ENCODE measurements around the gene FGF18.
"Not testable (repeated sequence)": the region's sequence is repeated elsewhere in the genome, so short reads cannot be mapped to it uniquely, and the experiment has no call there.

The FGF18 gene, protein sequence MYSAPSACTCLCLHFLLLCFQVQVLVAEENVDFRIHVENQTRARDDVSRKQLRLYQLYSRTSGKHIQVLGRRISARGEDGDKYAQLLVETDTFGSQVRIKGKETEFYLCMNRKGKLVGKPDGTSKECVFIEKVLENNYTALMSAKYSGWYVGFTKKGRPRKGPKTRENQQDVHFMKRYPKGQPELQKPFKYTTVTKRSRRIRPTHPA

DNA sequence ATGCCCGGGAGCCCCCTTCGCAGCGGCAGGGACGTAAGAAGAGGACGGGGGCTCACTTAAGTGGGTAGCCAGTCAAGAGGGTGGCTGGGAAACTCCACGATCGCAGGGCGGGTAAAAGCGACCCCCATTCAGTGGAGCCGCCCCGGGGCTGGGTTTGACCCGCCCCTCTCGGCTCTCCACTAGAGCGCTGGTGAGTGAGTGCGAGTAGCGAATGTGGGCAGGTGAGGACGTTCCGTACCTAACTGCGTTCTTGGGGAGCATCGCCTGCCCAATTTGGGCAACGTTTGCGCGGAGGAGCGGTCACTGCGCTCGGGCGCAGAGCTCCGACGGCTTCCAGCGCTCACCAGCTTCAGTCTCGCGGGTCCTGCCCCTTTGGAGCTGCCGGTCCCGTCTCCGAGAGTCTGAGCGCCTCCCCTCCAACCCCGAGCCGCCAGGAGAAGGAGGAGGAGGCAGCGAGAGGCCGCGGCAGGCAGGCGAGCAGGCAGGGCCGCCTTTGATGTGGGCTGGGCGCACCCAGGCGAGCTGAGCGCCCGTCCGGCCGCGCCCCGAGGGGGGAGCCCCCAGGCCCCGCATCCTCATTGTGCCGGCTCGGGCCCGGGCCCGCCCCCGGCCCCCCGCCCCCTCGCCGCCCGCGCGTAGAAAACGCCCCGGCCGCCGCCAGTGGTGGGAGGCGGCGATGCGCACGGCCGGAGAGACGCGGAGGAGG is at the start of gene FGF18:
Gene FGF18 (plus strand): TSS at position 666 of the 706 bp plus-strand sequence. CDS start 553 bp downstream, outside the sequence.
- peak; percentile 22 for DNase-seq (ENCODE audit: low spot score)

DNA sequence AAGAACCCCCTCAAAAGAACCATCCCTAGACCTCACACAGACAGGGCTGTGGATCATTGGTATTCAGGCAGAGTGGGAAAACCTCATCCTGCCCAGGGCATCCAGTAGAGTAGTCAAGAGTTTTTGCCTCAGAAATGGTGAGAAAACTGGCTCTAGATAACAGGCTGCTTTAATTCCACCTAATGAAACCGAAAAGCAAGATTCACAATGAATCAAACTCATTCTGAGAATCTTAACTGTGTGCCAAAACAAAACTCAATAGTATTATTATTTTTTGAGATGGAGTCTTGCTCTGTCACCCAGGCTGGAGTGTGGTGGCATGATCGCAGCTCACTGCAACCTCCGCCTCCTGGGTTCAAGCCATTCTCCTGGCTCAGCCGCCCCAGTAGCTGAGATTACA is 49.5 kb upstream of the FGF18 start:
- no peak for DNase-seq (ENCODE audit: low spot score)

DNA sequence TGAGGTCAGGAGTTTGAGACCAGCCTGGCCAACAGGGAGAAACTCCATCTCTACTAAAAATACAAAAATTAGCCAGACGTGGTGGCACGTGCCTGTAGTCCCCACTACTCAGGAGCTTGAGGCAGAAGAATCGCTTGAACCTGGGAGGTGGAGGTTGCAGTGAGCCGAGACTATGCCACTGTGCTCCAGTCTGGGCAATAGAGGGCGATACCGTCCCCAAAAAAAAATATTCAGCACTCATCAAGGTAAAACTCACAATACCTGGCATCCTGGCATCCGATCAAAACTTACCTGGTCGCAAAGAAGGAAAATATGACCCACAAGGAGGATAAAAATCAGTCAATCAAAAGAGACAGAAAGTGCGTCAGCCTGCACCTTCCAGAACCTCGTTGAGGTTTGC is 48.6 kb upstream of the FGF18 start:
- not testable (repeated sequence) for DNase-seq (ENCODE audit: low spot score)

DNA sequence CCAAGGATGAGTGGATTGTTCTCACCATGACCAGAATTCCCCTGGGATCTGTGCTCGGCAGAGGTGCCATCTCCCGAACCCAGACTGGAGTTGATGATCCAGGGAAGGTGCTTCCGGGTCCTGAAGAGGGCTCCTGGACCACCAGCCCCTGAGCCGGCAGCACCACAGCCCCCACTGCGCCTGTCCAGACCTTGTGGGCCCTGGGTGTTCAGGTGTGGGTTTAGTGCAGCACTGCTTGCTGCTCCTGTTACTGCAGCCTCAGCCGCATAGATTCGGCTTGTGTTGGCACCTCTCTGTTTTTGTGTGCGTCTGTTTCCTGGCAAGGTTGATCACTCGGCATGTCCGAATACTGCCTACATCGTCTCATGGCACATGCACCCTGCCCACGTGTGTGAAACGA is 48.1 kb upstream of the FGF18 start:
- DNase-seq (ENCODE audit: low spot score) = no peak

DNA sequence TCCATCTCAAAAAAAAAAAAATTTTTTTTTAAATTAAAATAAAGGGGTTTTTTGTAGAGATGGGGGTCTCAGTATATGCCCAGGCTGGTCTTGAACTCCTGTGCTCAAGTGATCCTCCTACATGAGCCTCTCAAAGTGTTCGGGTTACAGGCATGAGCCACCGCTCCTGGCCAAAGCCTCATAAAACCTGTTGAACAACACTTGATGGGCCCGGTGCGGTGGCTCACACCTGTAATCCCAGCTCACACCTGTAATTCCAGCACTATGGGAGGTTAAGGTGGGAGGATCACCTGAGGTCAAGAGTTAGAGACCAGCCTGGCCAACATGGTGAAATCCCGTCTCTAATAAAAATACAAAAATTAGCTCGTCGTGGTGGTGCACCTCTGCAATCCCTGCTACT is 39.5 kb upstream of the FGF18 start:
- DNase-seq (ENCODE audit: low spot score) = no peak

DNA sequence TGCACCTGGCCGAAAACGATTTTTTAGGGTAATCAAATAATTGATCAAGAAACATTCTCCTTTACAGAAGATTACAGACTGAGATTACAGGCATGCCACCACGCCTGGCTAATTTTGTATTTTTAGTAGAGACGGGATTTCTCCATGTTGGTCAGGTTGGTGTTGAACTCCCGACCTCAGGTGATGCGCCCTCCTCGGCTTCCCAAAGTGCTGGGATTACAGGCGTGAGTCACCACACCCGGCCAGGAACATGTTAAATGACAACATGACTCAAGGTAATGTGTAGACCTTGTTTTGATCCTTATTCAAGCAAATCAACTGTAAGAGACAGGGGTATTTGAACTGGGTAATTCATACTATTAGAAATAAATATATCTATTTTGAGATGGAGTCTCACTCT is 35.0 kb upstream of the FGF18 start:
- DNase-seq (ENCODE audit: low spot score) = not testable (repeated sequence)

DNA sequence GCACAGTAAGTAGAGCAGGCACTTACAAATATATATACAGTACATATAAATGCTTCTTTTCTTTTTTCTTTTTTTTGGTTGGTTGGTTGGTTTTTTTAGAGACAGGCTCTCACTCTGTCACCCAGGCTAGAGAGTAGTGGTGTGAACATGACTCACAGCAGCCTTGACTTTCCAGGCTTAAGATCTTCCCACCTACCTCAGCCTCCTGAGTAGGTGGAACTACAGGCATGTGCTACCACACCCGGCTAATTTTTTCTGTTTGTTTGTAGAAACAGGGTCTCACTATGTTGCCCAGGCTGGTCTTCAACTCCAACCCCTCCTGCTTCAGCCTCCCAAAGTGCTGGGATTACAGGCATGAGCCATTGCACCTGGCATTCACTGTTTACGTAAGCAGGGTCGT is 34.4 kb upstream of the FGF18 start:
- DNase-seq (ENCODE audit: low spot score) = not testable (repeated sequence)

DNA sequence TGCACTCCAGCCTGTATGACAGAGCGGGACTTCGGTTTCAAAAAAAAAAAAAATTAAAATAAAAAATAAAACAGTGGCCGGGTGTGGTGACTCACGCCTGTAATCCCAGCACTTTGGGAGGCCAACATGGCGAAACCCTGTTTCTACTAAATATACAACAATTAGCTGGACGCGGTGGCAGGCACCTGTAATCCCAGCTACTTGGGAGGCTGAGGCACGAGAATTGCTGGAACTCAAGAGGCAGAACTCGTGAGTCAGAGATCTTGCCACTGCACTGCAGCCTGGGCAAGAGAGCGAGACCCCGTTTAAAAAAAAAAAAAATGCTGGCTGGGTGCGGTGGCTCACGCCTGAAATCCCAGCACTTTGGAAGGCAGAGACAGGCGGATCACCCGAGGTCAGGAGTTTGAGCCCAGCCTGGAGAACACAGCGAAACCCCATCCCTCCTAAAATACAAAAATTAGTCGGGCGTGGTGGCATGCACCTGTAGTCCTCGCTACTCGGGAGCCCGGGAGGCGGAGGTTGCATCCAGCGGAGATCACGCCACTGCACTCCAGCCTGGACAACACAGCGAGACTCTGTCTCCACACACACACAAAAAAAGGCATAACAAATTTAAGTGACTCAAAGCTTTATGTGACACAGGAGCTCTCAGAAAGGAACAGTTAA is 33.3 kb upstream of the FGF18 start:
- DNase-seq (ENCODE audit: low spot score) = no peak

DNA sequence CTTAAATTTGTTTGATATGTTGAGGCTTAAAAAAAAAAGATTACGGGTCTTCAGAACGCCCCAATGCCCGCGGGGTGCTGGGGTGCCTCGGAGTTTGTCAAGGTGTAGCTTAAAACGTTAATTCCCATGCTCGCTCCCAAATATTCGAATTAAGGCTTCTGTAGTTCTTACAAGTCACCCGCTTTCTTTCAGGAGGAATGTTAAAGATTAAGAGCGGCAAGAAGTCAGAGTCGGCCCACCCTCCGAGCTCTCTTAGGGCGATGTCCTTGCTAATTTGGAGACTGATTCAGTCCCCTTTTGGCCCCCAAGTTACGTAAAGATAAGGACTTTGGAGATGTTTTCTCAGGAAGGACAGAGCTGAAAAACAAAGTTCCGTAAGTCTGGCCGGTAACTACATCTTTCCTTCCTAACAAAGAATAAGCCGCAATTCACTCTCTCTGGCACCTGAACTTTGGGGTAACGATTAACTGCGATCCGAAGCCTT is 32.5 kb upstream of the FGF18 start:
- DNase-seq (ENCODE audit: low spot score) = no peak

DNA sequence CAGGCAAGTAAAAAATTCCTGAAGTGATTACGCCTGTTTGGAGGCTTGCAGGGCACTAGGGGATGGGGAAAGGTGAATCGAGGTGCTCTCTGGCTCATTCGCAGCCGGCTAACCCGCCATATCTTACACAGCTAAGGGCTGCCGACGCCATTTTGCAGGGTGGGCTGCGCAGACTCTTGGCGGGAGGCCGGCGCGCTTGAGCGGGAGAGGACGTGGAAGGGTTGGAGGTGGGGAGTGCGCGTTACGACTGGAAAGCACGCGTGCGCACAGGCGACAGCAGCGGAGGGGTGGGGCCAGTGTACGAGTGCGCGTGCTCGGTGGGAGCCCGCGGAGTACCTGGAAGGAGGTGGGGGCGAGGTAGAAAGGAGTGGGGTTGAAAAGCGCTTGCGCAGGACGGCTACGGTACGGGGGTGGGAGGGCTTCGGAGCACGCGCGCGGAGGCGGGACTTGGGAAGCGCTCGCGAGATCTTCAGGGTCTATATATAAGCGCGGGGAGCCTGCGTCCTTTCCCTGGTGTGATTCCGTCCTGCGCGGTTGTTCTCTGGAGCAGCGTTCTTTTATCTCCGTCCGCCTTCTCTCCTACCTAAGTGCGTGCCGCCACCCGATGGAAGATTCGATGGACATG is 32.0 kb upstream of the FGF18 start, which contains the start of gene NPM1:
Gene NPM1 (plus strand): TSS at position 505 of the 625 bp plus-strand sequence. CDS start 100 bp downstream, at position 605.
- peak; percentile 100 for DNase-seq (ENCODE audit: low spot score)

DNA sequence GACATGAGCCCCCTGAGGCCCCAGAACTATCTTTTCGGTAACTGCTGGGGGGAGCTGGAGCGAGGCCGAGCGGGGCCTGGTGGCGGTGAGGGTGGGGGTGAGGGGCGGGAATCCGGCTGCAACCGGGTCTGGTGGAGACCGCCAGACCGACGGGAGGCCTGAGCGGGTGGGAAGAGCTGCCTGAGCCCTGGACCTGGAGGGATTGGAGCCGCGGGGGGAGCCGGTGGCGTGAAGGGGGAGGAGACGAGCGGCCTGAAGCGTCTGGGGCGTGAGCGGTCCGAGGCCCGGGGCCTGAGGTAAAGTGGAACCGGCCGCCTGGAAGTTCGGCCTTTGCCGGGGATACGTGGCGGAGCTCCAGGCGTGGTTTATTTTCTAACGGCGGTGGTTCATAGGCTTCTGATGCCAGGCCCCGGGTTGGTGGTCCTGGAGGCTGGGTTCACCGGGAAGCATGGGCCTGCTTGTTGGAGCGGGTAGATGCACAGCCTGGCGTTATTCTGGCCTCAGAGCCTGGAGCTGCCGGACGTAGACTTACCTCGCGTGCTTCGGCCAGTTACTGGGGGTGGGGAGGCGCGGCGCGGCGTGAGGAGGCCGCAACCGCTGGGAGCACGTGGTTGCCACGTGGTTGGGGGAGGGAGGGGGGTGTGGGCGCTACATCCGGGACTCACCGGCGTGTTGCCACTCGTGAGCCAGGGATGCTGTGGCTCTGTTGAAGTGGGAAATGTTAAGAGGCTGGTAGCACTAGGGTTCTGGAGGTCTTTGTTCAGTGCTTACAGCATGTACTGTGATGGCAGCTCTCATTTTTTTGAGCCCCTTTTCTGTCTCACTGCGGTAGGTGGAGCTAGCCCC is 31.3 kb upstream of the FGF18 start:
- peak; percentile 68 for DNase-seq (ENCODE audit: low spot score)

DNA sequence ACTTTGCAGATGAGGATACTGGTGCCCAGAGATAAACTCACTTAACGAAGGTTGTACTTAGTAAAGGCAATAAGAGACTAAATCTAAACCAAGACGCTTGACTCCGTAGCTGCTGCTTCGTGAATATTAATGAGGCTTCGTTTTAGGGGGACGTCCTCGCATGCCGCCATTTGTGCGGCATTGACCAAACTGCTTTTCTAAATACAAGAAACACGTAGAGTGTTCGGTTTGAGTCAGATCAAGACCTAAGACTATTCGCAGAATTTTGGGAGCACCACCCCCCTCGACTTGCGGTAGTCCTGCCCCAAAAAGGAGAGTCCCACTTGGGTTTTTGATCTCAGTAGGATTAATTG is 30.7 kb upstream of the FGF18 start:
- DNase-seq (ENCODE audit: low spot score) = no peak

DNA sequence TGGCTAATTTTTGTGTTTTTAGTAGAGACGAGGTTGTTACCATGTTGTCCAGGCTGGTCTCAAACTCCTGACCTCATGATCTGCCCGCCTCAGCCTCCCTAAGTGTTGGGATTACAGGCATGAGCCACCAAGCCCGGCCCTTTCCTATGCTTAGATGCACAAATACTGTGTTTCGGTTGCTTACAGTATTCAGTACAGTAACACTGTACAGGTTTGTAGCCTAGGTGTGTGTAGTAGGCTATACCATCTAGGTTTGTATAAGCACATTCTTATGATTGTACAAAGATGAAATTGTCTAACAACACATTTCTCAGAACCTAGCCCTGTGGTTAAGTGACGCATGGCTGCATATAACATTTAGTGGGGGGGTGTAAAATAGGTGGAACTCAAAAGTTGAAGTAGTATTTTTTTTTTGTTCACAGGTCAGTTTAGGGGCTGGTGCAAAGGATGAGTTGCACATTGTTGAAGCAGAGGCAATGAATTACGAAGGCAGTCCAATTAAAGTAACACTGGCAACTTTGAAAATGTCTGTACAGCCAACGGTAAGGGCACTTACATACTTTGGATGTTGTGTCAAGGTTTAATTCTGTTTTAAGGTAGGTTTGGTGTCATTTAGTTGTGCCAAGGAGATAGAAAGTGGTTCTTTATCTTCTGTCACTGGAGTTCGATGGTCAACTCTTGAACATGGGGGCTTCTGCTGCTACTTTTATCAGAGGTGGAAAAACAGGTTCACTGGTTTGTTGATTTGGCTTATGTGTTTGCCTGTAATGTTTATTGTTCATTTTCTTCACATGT is 28.4 kb upstream of the FGF18 start:
- no peak for DNase-seq (ENCODE audit: low spot score)

DNA sequence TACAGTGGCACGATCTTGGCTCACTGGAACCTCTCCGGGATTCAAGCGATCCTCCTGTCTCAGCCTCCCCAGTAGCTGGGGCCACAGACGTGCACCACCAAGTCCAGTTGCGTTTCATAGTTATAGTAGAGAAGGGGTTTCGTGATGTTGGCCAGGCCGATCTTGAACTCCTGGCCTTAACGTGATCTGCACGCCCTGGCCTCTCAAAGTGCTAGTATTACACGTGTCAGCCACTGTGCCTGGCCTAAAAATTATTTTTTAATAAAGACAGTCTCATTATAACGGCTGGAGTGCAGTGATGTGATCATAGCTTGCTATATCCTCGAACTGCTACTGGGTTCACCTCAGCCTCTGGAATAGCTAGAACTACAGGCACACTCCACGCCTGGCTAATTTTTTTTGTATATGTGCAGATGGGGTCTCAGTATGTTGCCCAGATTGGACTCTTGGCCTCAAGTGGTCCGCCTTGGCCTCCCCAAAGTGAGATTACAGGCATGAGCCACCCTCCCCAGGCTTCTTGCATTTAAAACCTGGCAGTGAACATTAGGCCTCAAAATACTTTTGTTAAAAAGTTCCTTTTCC is 27.4 kb upstream of the FGF18 start:
- no peak for DNase-seq (ENCODE audit: low spot score)

DNA sequence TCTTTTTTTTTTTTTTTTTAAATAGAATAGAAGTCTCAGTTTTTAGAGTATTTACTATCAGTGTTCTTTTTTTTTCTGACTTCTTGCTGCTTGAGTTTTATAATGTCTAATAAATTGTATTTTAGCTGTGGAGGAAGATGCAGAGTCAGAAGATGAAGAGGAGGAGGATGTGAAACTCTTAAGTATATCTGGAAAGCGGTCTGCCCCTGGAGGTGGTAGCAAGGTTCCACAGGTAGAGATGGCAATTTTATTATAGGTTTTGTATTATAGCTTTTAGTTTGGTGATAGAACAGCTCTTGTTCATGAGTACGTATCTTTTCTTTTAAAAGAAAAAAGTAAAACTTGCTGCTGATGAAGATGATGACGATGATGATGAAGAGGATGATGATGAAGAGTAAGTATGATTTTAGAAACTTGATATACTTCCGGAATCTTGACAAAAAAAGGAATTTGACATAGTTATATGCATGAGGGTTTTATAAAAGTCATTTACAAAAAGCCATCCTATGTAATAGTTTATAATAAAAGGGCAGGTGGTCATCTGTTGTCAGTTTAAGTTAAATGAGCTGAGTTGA is 26.8 kb upstream of the FGF18 start:
- no peak for DNase-seq (ENCODE audit: low spot score)

DNA sequence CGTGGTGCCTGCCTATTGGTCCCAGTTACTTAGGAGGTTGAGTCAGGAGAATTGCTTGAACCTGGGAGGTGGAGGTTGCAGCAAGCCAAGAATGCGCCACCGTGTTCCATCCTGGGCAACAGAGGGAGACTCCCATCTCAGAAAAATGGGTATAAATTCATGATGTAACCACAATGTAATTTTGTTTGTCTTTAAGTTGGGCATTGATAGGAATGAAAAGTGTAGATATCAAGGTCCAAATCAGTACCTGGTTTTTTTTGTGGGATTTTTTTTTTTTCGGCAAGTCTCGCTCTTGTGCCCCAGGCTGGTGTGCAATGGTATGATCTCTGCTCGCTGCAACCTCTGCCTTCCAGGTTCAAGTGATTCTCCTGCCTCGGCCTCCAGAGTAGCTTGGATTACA is 24.4 kb upstream of the FGF18 start:
- DNase-seq (ENCODE audit: low spot score) = no peak

DNA sequence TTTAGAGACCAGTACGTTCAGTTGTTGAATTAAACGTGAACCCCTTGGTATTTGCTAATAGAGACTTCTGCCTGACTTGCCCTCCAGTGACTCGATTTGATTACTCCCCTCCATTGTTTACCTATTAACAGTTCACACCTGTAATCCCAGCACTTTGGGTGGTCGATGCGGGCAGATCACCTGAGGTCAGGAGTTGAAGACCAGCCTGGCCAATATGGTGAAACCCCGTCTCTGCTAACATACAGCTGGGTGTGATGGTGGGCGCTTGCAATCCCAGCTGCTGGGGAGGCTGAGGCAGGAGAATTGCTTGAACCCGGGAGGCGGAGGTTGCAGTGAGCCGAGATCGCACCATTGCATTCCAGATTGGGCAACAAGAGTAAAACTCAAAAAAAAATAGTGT is 22.9 kb upstream of the FGF18 start:
- not testable (repeated sequence) for DNase-seq (ENCODE audit: low spot score)

DNA sequence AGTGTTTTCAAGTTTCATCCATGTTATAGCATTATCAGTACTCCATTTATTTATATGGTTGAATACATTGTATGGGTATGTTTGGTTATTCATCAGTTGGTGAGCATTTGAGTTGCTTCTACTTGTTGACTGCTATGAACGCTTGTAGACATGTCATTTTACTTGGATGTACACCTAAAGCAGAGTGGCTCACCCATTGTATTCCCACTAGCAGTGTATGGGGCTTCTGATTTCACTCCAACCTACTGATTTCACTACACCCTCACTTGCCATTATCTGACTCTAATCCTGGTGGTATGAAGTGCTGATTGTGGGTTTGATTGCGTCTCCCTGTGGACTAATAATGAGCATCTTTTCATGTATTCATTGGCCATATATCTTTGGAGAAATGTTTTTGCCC is 22.3 kb upstream of the FGF18 start:
- no peak for DNase-seq (ENCODE audit: low spot score)

DNA sequence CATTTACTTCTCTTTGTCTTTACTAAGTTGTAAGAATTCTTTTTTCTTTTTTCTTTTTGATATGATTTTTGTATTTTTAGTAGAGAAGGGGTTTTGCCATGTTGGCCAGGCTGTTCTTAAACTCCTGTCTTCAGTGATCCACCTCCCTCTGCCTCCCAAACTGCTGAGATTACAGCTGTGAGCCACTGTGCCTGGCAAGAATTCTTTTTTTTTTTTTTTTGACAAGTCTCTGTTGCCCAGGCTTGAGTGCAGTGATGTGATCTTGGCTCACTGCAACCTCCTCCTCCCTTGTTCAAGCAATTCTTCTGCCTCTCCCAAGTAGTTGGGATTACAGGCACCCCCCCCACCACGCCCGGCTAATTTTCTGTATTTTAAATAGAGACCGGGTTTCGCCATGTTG is 21.8 kb upstream of the FGF18 start:
- no peak for DNase-seq (ENCODE audit: low spot score)

DNA sequence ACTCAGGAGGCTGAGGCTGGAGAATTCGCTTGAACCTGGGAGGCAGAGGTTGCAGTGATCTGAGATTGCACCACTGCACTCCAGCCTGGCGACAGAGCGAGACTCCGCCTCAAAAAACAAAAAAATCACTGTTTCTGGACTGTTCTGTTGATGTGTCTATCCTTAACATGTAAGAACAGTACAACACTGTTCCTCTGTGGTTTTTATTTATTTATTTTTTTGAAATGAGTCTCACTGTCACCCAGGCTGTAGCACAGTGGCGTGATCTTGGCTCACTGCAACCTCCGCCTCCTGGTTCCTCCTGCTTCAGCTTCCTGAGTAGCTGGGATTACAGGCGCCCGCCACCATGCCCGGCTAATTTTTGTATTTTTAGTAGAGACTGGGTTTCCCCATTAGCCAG is 20.8 kb upstream of the FGF18 start:
- not testable (repeated sequence) for DNase-seq (ENCODE audit: low spot score)

All from AG08395 (cell line).